GM12878 (cell line): ENCODE results near the gene PLA2G15. TPM values are rescaled to one million over a fixed set of nuclear protein-coding genes. Genes with fewer than 3 reads are reported as not detected.

Experiments
- ATAC-seq: fragments of 200-7000 bp; cut with Tn5 transposase; 3 replicates; pipeline ENCODE4 v1.9.1; 2020; ENCODE audit warnings: mild to moderate bottlenecking, moderate library complexity
- BruUV-seq: library from RNA; stranded (reverse); fragments of 400-500 nt; replicated peaks from 2 replicates; lab custom pipeline; 2021; lab: Mats Ljungman, UMichigan
- CTCF ChIA-PET: fragments of 300-600 bp; sonication (Branson Sonifier 250); formaldehyde crosslinking; extraction: SDS; loops from one replicate; lab custom pipeline; 2021; ENCODE audit warnings: inconsistent platforms; lab: Yijun Ruan, JAX
- POLR2A ChIA-PET: fragments of 350-600 bp; formaldehyde crosslinking; extraction: SDS; loops from one replicate; lab custom pipeline; 2021; ENCODE audit warnings: inconsistent platforms; lab: Charles Lee
- RAD21 ChIA-PET: fragments of 300-600 bp; sonication (Branson Sonifier 250); formaldehyde crosslinking; loops from one replicate; lab custom pipeline; 2023; ENCODE audit warnings: antibody characterized with exemption; ENCODE audit not compliant: unreplicated experiment; lab: Charles Lee
- SMC1A ChIA-PET: fragments of 300-600 bp; sonication (Branson Sonifier 250); formaldehyde crosslinking; loops from one replicate; lab custom pipeline; 2023; ENCODE audit not compliant: unreplicated experiment, uncharacterized antibody; lab: Charles Lee
- DNase-seq: peaks from one replicate; pipeline ENCODE4 v3.0.0-alpha.2; 2011; ENCODE audit warnings: low read depth, low spot score
- FAIRE-seq: peaks from 3 replicates; lab custom pipeline; 2011; peaks lifted over from hg19 to GRCh38; lab: Jason Lieb, UNC
- H2AFZ ChIP-seq: 2 replicates; pipeline ENCODE4 v1.6.0; 2011; ENCODE audit warnings: low read depth, low read length, control low read depth; ENCODE audit not compliant: control insufficient read depth
- H3K27ac ChIP-seq: 2 replicates; pipeline ENCODE4 v1.5.1; 2011; ENCODE audit warnings: control low read depth; ENCODE audit not compliant: control insufficient read depth, insufficient read depth
- H3K27me3 ChIP-seq, 2 experiments: replicated peaks in 1 of 2; 2 replicates each; pipeline versions ENCODE4 v1.6.0 to v1.6.1; 2011; ENCODE audit warnings: low read length in 1 of 2; ENCODE audit not compliant: control insufficient read depth in 2 of 2, insufficient read depth in 2 of 2
- H3K36me3 ChIP-seq, 2 experiments: 2 replicates each; pipeline ENCODE4 v1.5.1; 2011; ENCODE audit warnings: low read length in 1 of 2; ENCODE audit not compliant: control insufficient read depth in 2 of 2, insufficient read depth in 2 of 2
- H3K4me1 ChIP-seq: 2 replicates; pipeline ENCODE4 v1.6.1; 2011; ENCODE audit warnings: mild to moderate bottlenecking, low read length, moderate library complexity, mixed read lengths; ENCODE audit not compliant: control insufficient read depth, insufficient read depth
- H3K4me2 ChIP-seq: 2 replicates; pipeline ENCODE4 v1.6.0; 2011; ENCODE audit warnings: control low read depth; ENCODE audit not compliant: control insufficient read depth, insufficient read depth
- H3K4me3 ChIP-seq: fragments of 200-600 bp; sonication (generic); 2 replicates; pipeline ENCODE4 v1.5.1; 2016
- H3K79me2 ChIP-seq: 2 replicates; pipeline ENCODE4 v1.6.0; 2011; ENCODE audit warnings: low read length; ENCODE audit not compliant: control insufficient read depth, insufficient read depth
- H3K9ac ChIP-seq: 2 replicates; pipeline ENCODE4 v1.8.0; 2011; ENCODE audit warnings: low read length, control low read depth, mixed read lengths; ENCODE audit not compliant: control insufficient read depth, insufficient read depth
- H3K9me3 ChIP-seq: replicated peaks from 3 replicates; pipeline ENCODE4 v1.5.1; 2011; ENCODE audit warnings: mild to moderate bottlenecking, low read length; ENCODE audit not compliant: control insufficient read depth, insufficient read depth
- H4K20me1 ChIP-seq: 2 replicates; pipeline ENCODE4 v1.6.0; 2011; ENCODE audit not compliant: control insufficient read depth, insufficient read depth
- EGR1 ChIP-seq, 2 experiments: IDR thresholded peaks; 1 replicate in 1 of 2; 2 replicates in 1 of 2; pipeline ENCODE4 v1.6.1; 2011 to 2012; ENCODE audit warnings: low read depth in 2 of 2, low read length in 2 of 2, borderline replicate concordance in 1 of 2, mild to moderate bottlenecking in 1 of 2, moderate library complexity in 1 of 2
- GABPA ChIP-seq: IDR thresholded peaks from 2 replicates; pipeline ENCODE4 v1.6.1; 2014; ENCODE audit warnings: antibody characterized with exemption, low read depth, mild to moderate bottlenecking, inconsistent platforms
- KDM1A ChIP-seq: fragments of 200-600 bp; sonication (generic); IDR thresholded peaks from 2 replicates; pipeline ENCODE4 v1.6.1; 2016; ENCODE audit warnings: borderline replicate concordance
- PML ChIP-seq: IDR thresholded peaks from 2 replicates; pipeline ENCODE4 v1.6.1; 2012; ENCODE audit warnings: low read length, inconsistent platforms
- RB1 ChIP-seq: fragments of 450-650 bp; formaldehyde crosslinking; IDR thresholded peaks from 2 replicates; pipeline ENCODE4 v1.6.1; 2017; ENCODE audit warnings: mild to moderate bottlenecking, borderline replicate concordance
- WGBS: methylation state at CpG from one replicate; pipeline ENCODE4 v1.1.6; 2016; ENCODE audit warnings: low lambda C conversion rate; ENCODE audit not compliant: insufficient replicate concordance, insufficient coverage; ENCODE audit errors: missing lambda C conversion rate; 5-methylcytosine and 5-hydroxymethylcytosine counted together
- in situ Hi-C: fragments of 300-500 bp; cut with MboI; formaldehyde crosslinking; loops from 9 replicates; pipeline ENCODE4 v1.14.3; 2018; ENCODE audit warnings: mixed read lengths
- intact Hi-C: fragments of 100-400 bp; cut with micrococcal nuclease; formaldehyde crosslinking; loops from one replicate; pipeline ENCODE4 v1.14.2; 2022; ENCODE audit not compliant: unreplicated experiment
- polyA plus RNA-seq, 11 experiments: library from polyadenylated mRNA; depleted of rRNA in 4 of 11; unstranded in 6 of 11; stranded (reverse) in 5 of 11; fragments of >200 nt; fragmentation: Nextera tagmentation in 4 of 11; fragmentation: Illumina TruSeq in 1 of 11; extraction: Ambion mirVana in 4 of 11; extraction: Trizol in 1 of 11; gene quantifications; 1 replicate in 1 of 11; 2 replicates in 10 of 11; pipeline versions ENCODE4 v1.2.1 to v1.2.3, GENCODE V29; 2011 to 2016; ENCODE audit warnings: inconsistent platforms in 2 of 11, missing spikeins in 2 of 11, low read depth in 1 of 11
- total RNA-seq, 4 experiments: library from RNA; depleted of rRNA in 3 of 4; stranded (reverse); fragments of >200 nt in 3 of 4; fragmentation: Illumina TruSeq in 1 of 4; extraction: Trizol in 1 of 4; gene quantifications; 2 replicates each; pipeline versions ENCODE4 v1.2.1 to v1.2.3, GENCODE V29; 2013 to 2021
- TF ChIP-seq, protein P1 (sequence below): IDR thresholded peaks from 2 replicates; pipeline ENCODE4 v1.6.1; 2012; ENCODE audit warnings: low read depth, low read length, improper control_type of control experiment

The PLA2G15 gene
- total and polyA plus RNA-seq, 10 of the 15 experiments (the other 5 are each of a cell fraction or from before 2014, with no cell fraction given), result 0.31 to 9.4 (median 6.8) TPM

DNA sequence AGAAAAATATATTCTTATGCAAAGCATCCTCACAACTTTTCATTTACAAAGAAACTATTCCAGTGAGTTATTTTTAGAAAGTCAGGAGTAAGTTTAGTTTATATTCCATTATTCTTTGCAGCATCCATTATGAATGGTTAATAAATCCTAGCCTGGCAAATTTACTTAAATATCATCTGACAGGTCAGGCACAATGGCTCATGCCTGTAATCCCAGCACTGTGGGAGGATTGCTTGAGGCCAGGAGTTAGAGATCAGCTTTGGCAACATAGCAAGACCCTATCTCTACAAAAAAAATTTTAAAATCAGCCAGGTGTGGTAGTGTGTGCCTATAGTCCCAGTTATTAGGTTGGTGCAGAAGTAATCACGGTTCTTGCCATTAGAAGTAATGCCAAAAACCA is 22.1 kb upstream of the PLA2G15 start:
- ChIA-PET POLR2A (interaction anchor here (0.7 kb wide), 2 partner anchors 92 to 137 kb away, joined by 4 to 6 read pairs; no protein-coding TSS in a partner anchor), SMC1A (no interaction called here), CTCF (no interaction called here), RAD21 (no interaction called here)
- Histone ChIP-seq H3K4me1 (peaks cover 10% of the 10 kb centered on the region), H3K4me2 (no peak overlapping the region), H2AFZ (no peak overlapping the region), H3K9me3 (no peaks in the 10 kb centered on the region), H4K20me1 (no peaks in the 10 kb centered on the region), H3K27me3 (no peaks in the 10 kb centered on the region), H3K9ac (no peak overlapping the region), H3K79me2 (no peaks in the 10 kb centered on the region), H3K27ac (no peak overlapping the region), H3K4me3 (no peak overlapping the region), H3K36me3 (peaks cover 3 to 10% of the 10 kb centered on the region in 2 experiments)
- no TSS peak for BruUV-seq
- WGBS, result 91% methylated on average over 1 of the region's 1 CpG
- in situ Hi-C loops, result no loop called here
- intact Hi-C loops, result no loop called here
- no peak for TF ChIP-seq RB1
- TF ChIP-seq EGR1 (IDR thresholded peaks at IDR 0.05; ENCODE audit: borderline replicate concordance in 1 of 2, low read depth in 2 of 2, low read length in 2 of 2), result no peak
- TF ChIP-seq GABPA, result no peak
- TF ChIP-seq PML, result no peak
- TF ChIP-seq, protein P1, sequence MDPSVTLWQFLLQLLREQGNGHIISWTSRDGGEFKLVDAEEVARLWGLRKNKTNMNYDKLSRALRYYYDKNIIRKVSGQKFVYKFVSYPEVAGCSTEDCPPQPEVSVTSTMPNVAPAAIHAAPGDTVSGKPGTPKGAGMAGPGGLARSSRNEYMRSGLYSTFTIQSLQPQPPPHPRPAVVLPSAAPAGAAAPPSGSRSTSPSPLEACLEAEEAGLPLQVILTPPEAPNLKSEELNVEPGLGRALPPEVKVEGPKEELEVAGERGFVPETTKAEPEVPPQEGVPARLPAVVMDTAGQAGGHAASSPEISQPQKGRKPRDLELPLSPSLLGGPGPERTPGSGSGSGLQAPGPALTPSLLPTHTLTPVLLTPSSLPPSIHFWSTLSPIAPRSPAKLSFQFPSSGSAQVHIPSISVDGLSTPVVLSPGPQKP, result no peak
- no peak for TF ChIP-seq KDM1A
- ATAC-seq (no peak), FAIRE-seq (no peak), DNase-seq (no peak)
